Endothelial cell of umbilical vein (primary cell): Measurements from ENCODE around the gene CDK9. TPM values are rescaled to one million over a fixed set of nuclear protein-coding genes. Genes with fewer than 3 reads are reported as not detected.

Source experiments
- BruUV-seq: library from RNA; stranded (reverse); fragments of 400-500 nt; replicated peaks from 2 replicates; lab custom pipeline; 2021; lab: Mats Ljungman, UMichigan
- CTCF ChIA-PET: fragments of 300-600, 350-600 bp; sonication (Branson Sonifier 250); formaldehyde crosslinking; loops from one replicate; lab custom pipeline; 2021; ENCODE audit warnings: antibody characterized with exemption, inconsistent platforms; lab: Charles Lee
- POLR2A ChIA-PET: fragments of 300-600, 350-600 bp; sonication (Branson Sonifier 250); formaldehyde crosslinking; loops from one replicate; lab custom pipeline; 2021; ENCODE audit warnings: antibody characterized with exemption, inconsistent platforms; lab: Charles Lee
- DNase-seq: peaks from one replicate; pipeline ENCODE4 v3.0.0-alpha.2; 2011; ENCODE audit warnings: low read depth, low spot score
- FAIRE-seq: peaks from 2 replicates; lab custom pipeline; 2011; peaks lifted over from hg19 to GRCh38; lab: Jason Lieb, UNC
- H2AFZ ChIP-seq: 2 replicates; pipeline ENCODE4 v1.6.0; 2012; ENCODE audit warnings: low read depth, low read length, control low read depth, inconsistent platforms
- H3K27ac ChIP-seq: 2 replicates; pipeline ENCODE4 v1.5.1; 2011; ENCODE audit warnings: low read depth, mild to moderate bottlenecking, control low read depth, low read length, moderate library complexity; ENCODE audit not compliant: insufficient read depth
- H3K27me3 ChIP-seq, 2 experiments: 2 replicates each; pipeline versions ENCODE4 v1.6.0 to v1.6.1; 2011; ENCODE audit warnings: low read length in 2 of 2, mixed read lengths in 1 of 2; ENCODE audit not compliant: control insufficient read depth in 2 of 2, insufficient read depth in 2 of 2
- H3K36me3 ChIP-seq, 2 experiments: 2 replicates in 1 of 2; 3 replicates in 1 of 2; pipeline ENCODE4 v1.5.1; 2011; ENCODE audit warnings: low read length in 2 of 2, mild to moderate bottlenecking in 1 of 2, moderate library complexity in 1 of 2; ENCODE audit not compliant: control insufficient read depth in 2 of 2, insufficient read depth in 2 of 2; ENCODE audit errors: extremely low read depth in 1 of 2
- H3K4me1 ChIP-seq: 3 replicates; pipeline ENCODE4 v1.5.1; 2011; ENCODE audit warnings: mild to moderate bottlenecking, low read length; ENCODE audit not compliant: control insufficient read depth, insufficient read depth; ENCODE audit errors: extremely low read depth
- H3K4me2 ChIP-seq: 2 replicates; pipeline ENCODE4 v1.6.1; 2011; ENCODE audit warnings: low read length, control low read depth, mixed read lengths; ENCODE audit not compliant: insufficient read depth
- H3K4me3 ChIP-seq, 3 experiments: fragments of 200-600 bp in 1 of 3; sonication (generic), shearing (Covaris generic) in 1 of 3; replicated peaks in 1 of 3; 2 replicates each; pipeline ENCODE4 v1.5.1; 2011 to 2016; ENCODE audit warnings: control low read depth in 3 of 3, low read length in 3 of 3, mild to moderate bottlenecking in 2 of 3, inconsistent platforms in 1 of 3, low read depth in 1 of 3, moderate library complexity in 1 of 3; ENCODE audit not compliant: insufficient read depth in 1 of 3
- H3K79me2 ChIP-seq: 2 replicates; pipeline ENCODE4 v1.6.0; 2012; ENCODE audit warnings: low read length, inconsistent platforms; ENCODE audit not compliant: control insufficient read depth, insufficient read depth
- H3K9ac ChIP-seq: replicated peaks from 2 replicates; pipeline ENCODE3; 2011; ENCODE audit warnings: low read length, control low read depth; ENCODE audit not compliant: insufficient read depth; ENCODE audit errors: extremely low read depth
- H3K9me1 ChIP-seq: replicated peaks from 3 replicates; pipeline ENCODE4 v1.6.0; 2011; ENCODE audit warnings: mild to moderate bottlenecking, low read length; ENCODE audit not compliant: control insufficient read depth, insufficient read depth; ENCODE audit errors: extremely low read depth
- H3K9me3 ChIP-seq: replicated peaks from 2 replicates; pipeline ENCODE4 v1.5.1; 2012; ENCODE audit warnings: low read length, inconsistent platforms; ENCODE audit not compliant: control insufficient read depth, insufficient read depth
- H4K20me1 ChIP-seq: replicated peaks from 2 replicates; pipeline ENCODE3; 2011; ENCODE audit warnings: mild to moderate bottlenecking, low read length; ENCODE audit not compliant: control insufficient read depth, insufficient read depth; ENCODE audit errors: extremely low read depth
- EZH2 ChIP-seq: IDR thresholded peaks from 2 replicates; pipeline ENCODE4 v1.6.1; 2012; ENCODE audit warnings: borderline replicate concordance, low read depth, mild to moderate bottlenecking, moderate library complexity, low read length, inconsistent platforms; ENCODE audit not compliant: severe bottlenecking
- FOS ChIP-seq: IDR thresholded peaks from 2 replicates; pipeline ENCODE4 v1.6.1; 2011; ENCODE audit warnings: mild to moderate bottlenecking, low read length, moderate library complexity, borderline replicate concordance; ENCODE audit not compliant: insufficient read depth
- GATA2 ChIP-seq: IDR thresholded peaks from 2 replicates; pipeline ENCODE4 v1.7.0; 2011; ENCODE audit warnings: low read depth, mild to moderate bottlenecking, moderate library complexity, mixed read lengths, low read length; ENCODE audit not compliant: insufficient read length, insufficient read depth
- JUN ChIP-seq: IDR thresholded peaks from 2 replicates; pipeline ENCODE4 v1.6.1; 2011; ENCODE audit warnings: borderline replicate concordance, low read depth; ENCODE audit not compliant: insufficient read length, insufficient read depth
- MYC ChIP-seq: IDR thresholded peaks from one replicate; pipeline ENCODE4 v1.6.1; 2011; ENCODE audit warnings: mild to moderate bottlenecking, low read depth, low read length
- POLR2A ChIP-seq: IDR thresholded peaks from 2 replicates; pipeline ENCODE4 v1.6.1; 2012; ENCODE audit warnings: low read depth, mild to moderate bottlenecking, control low read depth, low read length
- POLR2AphosphoS5 ChIP-seq: IDR thresholded peaks from 2 replicates; pipeline ENCODE4 v1.6.1; 2012; ENCODE audit warnings: low read depth, mild to moderate bottlenecking, control low read depth, low read length, moderate library complexity; ENCODE audit not compliant: insufficient read depth
- dilution Hi-C: fragments of 300-500 bp; cut with MboI; formaldehyde crosslinking; loops from one replicate; pipeline ENCODE4 v1.15.0; 2019; ENCODE audit warnings: low sequenced_read_pairs; ENCODE audit not compliant: extremely low pct_ligation_motif_present
- intact Hi-C: fragments of 100-400 bp; cut with micrococcal nuclease; formaldehyde crosslinking; loops from one replicate; pipeline ENCODE4 v1.10.0; 2022
- polyA plus RNA-seq, 4 experiments: library from polyadenylated mRNA; depleted of rRNA in 3 of 4; stranded (reverse) in 3 of 4; unstranded in 1 of 4; fragments of >200 nt; gene quantifications; 2 replicates each; pipeline versions ENCODE4 v1.2.1 to v1.2.3, GENCODE V29; 2011 to 2012; ENCODE audit warnings: missing spikeins in 1 of 4
- total RNA-seq: library from RNA; stranded (reverse); gene quantifications from 2 replicates; pipeline ENCODE4 v1.2.3, GENCODE V29; 2021
- TF ChIP-seq, protein P1 (sequence below): IDR thresholded peaks from 2 replicates; pipeline ENCODE4 v1.6.1; 2011; ENCODE audit not compliant: insufficient read depth, insufficient read length
- TF ChIP-seq, protein P2 (sequence below), 2 donors: IDR thresholded peaks; 1 replicate in 1 of 2; 2 replicates in 1 of 2; pipeline ENCODE4 v1.5.1; 2011; ENCODE audit warnings: low read length in 2 of 2, mild to moderate bottlenecking in 2 of 2, moderate library complexity in 2 of 2, control low read depth in 1 of 2, inconsistent platforms in 1 of 2, low read depth in 1 of 2; ENCODE audit not compliant: insufficient read depth in 1 of 2; ENCODE audit errors: extremely low read depth in 1 of 2

CDK9 gene
- total and polyA plus RNA-seq, 2 donors (not counting 3 experiments of a cell fraction or from before 2014, with no cell fraction given): 92.2 to 124 TPM

DNA sequence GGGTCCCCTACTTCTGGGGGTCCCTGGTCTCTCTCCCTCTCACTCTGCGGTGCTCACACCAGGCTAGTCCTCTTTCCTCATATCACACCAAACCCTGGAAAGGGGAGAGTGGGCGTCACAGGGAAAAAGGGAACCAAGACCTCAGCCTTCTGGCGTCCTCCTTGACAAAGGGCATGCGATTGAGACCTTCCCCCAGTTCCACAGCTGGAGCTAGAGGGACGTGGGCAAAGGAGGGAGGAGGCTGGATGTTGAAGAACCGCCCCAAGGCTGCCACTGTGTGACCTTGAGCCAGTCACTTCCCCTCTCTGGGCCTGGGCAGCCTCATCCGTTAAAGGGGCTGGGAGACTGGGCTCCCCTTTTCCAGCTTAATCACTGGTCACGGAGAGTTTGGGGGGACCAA lies 32.2 kb upstream of the CDK9 start:
- Histone ChIP-seq H4K20me1 (peaks cover 3% of the 10 kb centered on the region), H3K36me3 (peaks cover 19 to 39% of the 10 kb centered on the region in 2 experiments), H3K4me3 (no peak overlapping the region), H3K4me2 (no peak overlapping the region), H3K4me1 (peaks cover 12% of the 10 kb centered on the region), H3K9ac (no peak overlapping the region), H3K27ac (no peak overlapping the region), H3K27me3 (no peaks in the 10 kb centered on the region), H3K9me1 (no peaks in the 10 kb centered on the region), H2AFZ (no peak overlapping the region), H3K79me2 (peaks cover 39% of the 10 kb centered on the region), H3K9me3 (no peaks in the 10 kb centered on the region)
- TF ChIP-seq GATA2: no peak
- TF ChIP-seq EZH2: no peak
- no peak for TF ChIP-seq JUN
- TF ChIP-seq, protein P1, sequence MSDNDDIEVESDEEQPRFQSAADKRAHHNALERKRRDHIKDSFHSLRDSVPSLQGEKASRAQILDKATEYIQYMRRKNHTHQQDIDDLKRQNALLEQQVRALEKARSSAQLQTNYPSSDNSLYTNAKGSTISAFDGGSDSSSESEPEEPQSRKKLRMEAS: no peak
- TF ChIP-seq MYC: no peak
- no peak for TF ChIP-seq FOS
- TF ChIP-seq POLR2A: no peak
- TF ChIP-seq, protein P2, sequence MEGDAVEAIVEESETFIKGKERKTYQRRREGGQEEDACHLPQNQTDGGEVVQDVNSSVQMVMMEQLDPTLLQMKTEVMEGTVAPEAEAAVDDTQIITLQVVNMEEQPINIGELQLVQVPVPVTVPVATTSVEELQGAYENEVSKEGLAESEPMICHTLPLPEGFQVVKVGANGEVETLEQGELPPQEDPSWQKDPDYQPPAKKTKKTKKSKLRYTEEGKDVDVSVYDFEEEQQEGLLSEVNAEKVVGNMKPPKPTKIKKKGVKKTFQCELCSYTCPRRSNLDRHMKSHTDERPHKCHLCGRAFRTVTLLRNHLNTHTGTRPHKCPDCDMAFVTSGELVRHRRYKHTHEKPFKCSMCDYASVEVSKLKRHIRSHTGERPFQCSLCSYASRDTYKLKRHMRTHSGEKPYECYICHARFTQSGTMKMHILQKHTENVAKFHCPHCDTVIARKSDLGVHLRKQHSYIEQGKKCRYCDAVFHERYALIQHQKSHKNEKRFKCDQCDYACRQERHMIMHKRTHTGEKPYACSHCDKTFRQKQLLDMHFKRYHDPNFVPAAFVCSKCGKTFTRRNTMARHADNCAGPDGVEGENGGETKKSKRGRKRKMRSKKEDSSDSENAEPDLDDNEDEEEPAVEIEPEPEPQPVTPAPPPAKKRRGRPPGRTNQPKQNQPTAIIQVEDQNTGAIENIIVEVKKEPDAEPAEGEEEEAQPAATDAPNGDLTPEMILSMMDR (IDR thresholded peaks at IDR 0.05; ENCODE audit: extremely low read depth in 1 of 2, insufficient read depth in 1 of 2, low read depth in 1 of 2, low read length in 2 of 2): no peak
- no peak for TF ChIP-seq POLR2AphosphoS5
- intact Hi-C loops (loop anchor here (2.0 kb wide), 1 partner anchor 17 kb away; no protein-coding TSS in a partner anchor), dilution Hi-C loops (no loop called here)
- BruUV-seq: no TSS peak
- FAIRE-seq (no peak), DNase-seq (no peak)
- ChIA-PET POLR2A (no interaction called here), CTCF (interaction anchor here (1.1 to 1.2 kb wide), 2 partner anchors 31 to 116 kb away, joined by 3 read pairs; no protein-coding TSS in a partner anchor)
